Ascending aorta (tissue), 2 donors: ENCODE data around the gene NXPH4. TPM values are rescaled to one million over a fixed set of nuclear protein-coding genes. Genes with fewer than 3 reads are reported as not detected.

Experiments
- DNase-seq, 2 donors: peaks; one replicate each; pipeline ENCODE4 v3.0.0-alpha.2; 2019; ENCODE audit warnings: low spot score in 2 of 2
- H3K27ac ChIP-seq, 2 donors: fragments of 200-600 bp; sonication (generic); one replicate each; pipeline ENCODE4 v1.5.1; 2016 to 2017; ENCODE audit warnings: mild to moderate bottlenecking in 1 of 2
- H3K27me3 ChIP-seq: fragments of 200-600 bp; sonication (generic); one replicate; pipeline ENCODE4 v1.5.1; 2017
- H3K36me3 ChIP-seq, 2 donors: fragments of 200-600 bp; sonication (generic); one replicate each; pipeline ENCODE4 v1.5.1; 2016
- H3K4me1 ChIP-seq, 2 donors: fragments of 200-600 bp; sonication (generic); one replicate each; pipeline ENCODE4 v1.5.1; 2016 to 2017; ENCODE audit warnings: mild to moderate bottlenecking in 1 of 2
- H3K4me3 ChIP-seq, 2 donors: fragments of 200-600 bp; sonication (generic); one replicate each; pipeline ENCODE4 v1.5.1; 2016 to 2017; ENCODE audit warnings: mild to moderate bottlenecking in 1 of 2
- H3K9me3 ChIP-seq, 2 donors: fragments of 200-600 bp; sonication (generic); one replicate each; pipeline ENCODE4 v1.5.1; 2016
- CTCF ChIP-seq, 3 experiments: fragments of 200-600 bp in 2 of 3; fragments of 450-650 bp in 1 of 3; sonication (generic) in 2 of 3; IDR thresholded peaks; one replicate each; pipeline ENCODE4 v1.5.1; 2016 to 2019; ENCODE audit warnings: antibody characterized with exemption in 3 of 3, mild to moderate bottlenecking in 1 of 3, moderate library complexity in 1 of 3
- intact Hi-C: fragments of 100-400 bp; cut with DNase I; formaldehyde crosslinking; loops from one replicate; pipeline ENCODE4 v1.15.1; 2023
- total RNA-seq: library from RNA; depleted of rRNA; stranded (reverse); fragments of >200 nt; gene quantifications from one replicate; pipeline ENCODE4 v1.1.0, GENCODE V29; 2016

The NXPH4 gene
- total RNA-seq, 1 donor from 2014 or later = not detected

GRCh38 chr12:57272337-57273151 is 56.0 kb downstream of the NXPH4 start:
- Histone ChIP-seq H3K36me3 (peaks cover 21 to 55% of the 10 kb centered on the region in 2 donors), H3K4me1 (no peaks in the 10 kb centered on the region), H3K9me3 (no peaks in the 10 kb centered on the region), H3K27me3 (no peaks in the 10 kb centered on the region), H3K4me3 (no peak overlapping the region), H3K27ac (no peak overlapping the region)
- intact Hi-C loops = no loop called here
- TF ChIP-seq CTCF (IDR thresholded peaks at IDR 0.05) = no peak
- DNase-seq = no peak

- Histone ChIP-seq H3K36me3 (peaks cover 19 to 57% of the 10 kb centered on the region in 2 donors), H3K4me3 (no peak overlapping the region), H3K9me3 (no peaks in the 10 kb centered on the region), H3K4me1 (no peaks in the 10 kb centered on the region), H3K27me3 (no peaks in the 10 kb centered on the region), H3K27ac (no peak overlapping the region)
- DNase-seq = no peak
- intact Hi-C loops = no loop called here
- no peak for TF ChIP-seq CTCF (IDR thresholded peaks at IDR 0.05)
Measured at GRCh38 chr12:57273516-57273915, 56.9 kb downstream of the NXPH4 start.

Other genes with a start within 250 kb of the NXPH4 start
- gene ZBTB39, start 210.2 kb upstream of the NXPH4 start, total RNA-seq = 5.9 TPM
- gene TAC3, start 200.3 kb upstream of the NXPH4 start, total RNA-seq = not detected
- gene MYO1A, start 166.7 kb upstream of the NXPH4 start, total RNA-seq = not detected
- gene NEMP1, start 138.0 kb upstream of the NXPH4 start, total RNA-seq = 7.7 TPM
- 50.9 TPM for gene NAB2, start 127.7 kb upstream of the NXPH4 start, total RNA-seq
- 188 TPM for gene STAT6, start 105.4 kb upstream of the NXPH4 start, total RNA-seq
- gene LRP1, start 88.3 kb upstream of the NXPH4 start, total RNA-seq = 708 TPM
- not detected for gene LRP1-AS, start 69.2 kb upstream of the NXPH4 start, total RNA-seq
- 136 TPM for gene SHMT2, start 12.9 kb downstream of the NXPH4 start, total RNA-seq
- gene STAC3, start 34.4 kb downstream of the NXPH4 start, total RNA-seq = not detected
- 49.5 TPM for gene R3HDM2, start 214.2 kb downstream of the NXPH4 start, total RNA-seq
- not detected for gene INHBC, start 218.0 kb downstream of the NXPH4 start, total RNA-seq
- gene INHBE, start 238.5 kb downstream of the NXPH4 start, total RNA-seq = not detected
- gene GLI1, start 243.0 kb downstream of the NXPH4 start, total RNA-seq = 2.8 TPM